NT2/D1 (cell line): ENCODE results near the gene PRKCQ.
"Not testable (repeated sequence)": the region's sequence is repeated elsewhere in the genome, so short reads cannot be mapped to it uniquely, and the experiment has no call there.

Experiments used
- DNase-seq: peaks from one replicate; pipeline ENCODE4 v3.0.0-alpha.2; 2011; ENCODE audit warnings: low read depth, low spot score
- H3K27me3 ChIP-seq: 2 replicates; pipeline ENCODE4 v1.6.0; 2011; ENCODE audit warnings: mild to moderate bottlenecking; ENCODE audit not compliant: insufficient read length, insufficient read depth
- H3K36me3 ChIP-seq: 2 replicates; pipeline ENCODE4 v1.6.1; 2011; ENCODE audit warnings: mild to moderate bottlenecking, low read length, mixed read lengths; ENCODE audit not compliant: insufficient read depth, insufficient read length
- H3K4me1 ChIP-seq: 2 replicates; pipeline ENCODE4 v1.5.1; 2011; ENCODE audit not compliant: insufficient read depth, insufficient read length
- H3K4me3 ChIP-seq: 2 replicates; pipeline ENCODE4 v1.5.1; 2011; ENCODE audit warnings: low read depth; ENCODE audit not compliant: insufficient read length
- H3K9ac ChIP-seq: 2 replicates; pipeline ENCODE4 v1.6.0; 2011; ENCODE audit warnings: low read depth; ENCODE audit not compliant: insufficient read length
- H3K9me3 ChIP-seq: 2 replicates; pipeline ENCODE4 v1.5.1; 2011; ENCODE audit warnings: mild to moderate bottlenecking, low read length; ENCODE audit not compliant: insufficient read depth
- SUZ12 ChIP-seq: IDR thresholded peaks from 2 replicates; pipeline ENCODE4 v1.6.1; 2011; ENCODE audit not compliant: insufficient read length, insufficient read depth; ENCODE audit errors: extremely low read depth
- YY1 ChIP-seq: IDR thresholded peaks from 2 replicates; pipeline ENCODE4 v1.6.1; 2011; ENCODE audit not compliant: insufficient read length, insufficient read depth
- ZNF274 ChIP-seq: IDR thresholded peaks from 2 replicates; pipeline ENCODE4 v1.6.1; 2011; ENCODE audit warnings: mild to moderate bottlenecking, low read depth, low read length

PRKCQ gene

GRCh38 chr10:6474871-6475270 lies 105.2 kb downstream of the PRKCQ start:
- H3K4me1 ChIP-seq: no peaks in the 10 kb centered on the region
- H3K27me3 ChIP-seq: no peaks in the 10 kb centered on the region
- TF ChIP-seq SUZ12: no peak
- no peak for TF ChIP-seq ZNF274
- TF ChIP-seq YY1: no peak
- H3K4me3 ChIP-seq: no peak overlapping the region
- peaks cover 2% of the 10 kb centered on the region for H3K36me3 ChIP-seq
- H3K9me3 ChIP-seq: no peaks in the 10 kb centered on the region
- DNase-seq: no peak
- H3K9ac ChIP-seq: no peak overlapping the region

GRCh38 chr10:6473901-6474370 lies 106.1 kb downstream of the PRKCQ start:
- Histone ChIP-seq H3K36me3 (peaks cover 2% of the 10 kb centered on the region), H3K9ac (no peak overlapping the region), H3K9me3 (no peaks in the 10 kb centered on the region), H3K27me3 (no peaks in the 10 kb centered on the region), H3K4me3 (no peak overlapping the region), H3K4me1 (no peaks in the 10 kb centered on the region)
- no peak for DNase-seq
- TF ChIP-seq SUZ12 (no peak), YY1 (no peak), ZNF274 (no peak)

GRCh38 chr10:6473430-6473829 lies 106.6 kb downstream of the PRKCQ start:
- Histone ChIP-seq H3K36me3 (peaks cover 2% of the 10 kb centered on the region), H3K27me3 (no peaks in the 10 kb centered on the region), H3K9ac (no peak overlapping the region), H3K4me3 (no peak overlapping the region), H3K4me1 (no peaks in the 10 kb centered on the region), H3K9me3 (no peaks in the 10 kb centered on the region)
- TF ChIP-seq ZNF274: no peak
- TF ChIP-seq SUZ12: no peak
- no peak for TF ChIP-seq YY1
- DNase-seq: no peak

- not testable (repeated sequence) for H3K4me1 ChIP-seq, H3K27me3 ChIP-seq, H3K9ac ChIP-seq, H3K4me3 ChIP-seq, H3K9me3 ChIP-seq, DNase-seq, H3K36me3 ChIP-seq
Measured at GRCh38 chr10:6472710-6473005, 107.4 kb downstream of the PRKCQ start.

GRCh38 chr10:6470894-6471618 lies 109.0 kb downstream of the PRKCQ start:
- Histone ChIP-seq H3K9ac (no peak overlapping the region), H3K4me1 (no peaks in the 10 kb centered on the region), H3K4me3 (no peak overlapping the region), H3K27me3 (no peaks in the 10 kb centered on the region), H3K9me3 (no peaks in the 10 kb centered on the region), H3K36me3 (peaks cover 2% of the 10 kb centered on the region)
- TF ChIP-seq ZNF274: no peak
- DNase-seq: no peak

- Histone ChIP-seq H3K27me3 (no peaks in the 10 kb centered on the region), H3K9ac (no peak overlapping the region), H3K4me3 (no peak overlapping the region), H3K4me1 (no peaks in the 10 kb centered on the region), H3K36me3 (peaks cover 2% of the 10 kb centered on the region), H3K9me3 (no peaks in the 10 kb centered on the region)
- no peak for TF ChIP-seq YY1
- DNase-seq: no peak
Measured at GRCh38 chr10:6469661-6470060, 110.4 kb downstream of the PRKCQ start.

- H3K27me3 ChIP-seq: no peaks in the 10 kb centered on the region
- DNase-seq: no peak
- peaks cover 6% of the 10 kb centered on the region for H3K36me3 ChIP-seq
- H3K9ac ChIP-seq: no peak overlapping the region
- H3K4me3 ChIP-seq: no peak overlapping the region
- H3K4me1 ChIP-seq: no peaks in the 10 kb centered on the region
- H3K9me3 ChIP-seq: no peaks in the 10 kb centered on the region
- TF ChIP-seq SUZ12 (no peak), ZNF274 (no peak), YY1 (no peak)
Measured at GRCh38 chr10:6465854-6466601, 114.0 kb downstream of the PRKCQ start.

- Histone ChIP-seq H3K9me3 (no peaks in the 10 kb centered on the region), H3K4me1 (no peaks in the 10 kb centered on the region), H3K9ac (no peak overlapping the region), H3K36me3 (peaks cover 4% of the 10 kb centered on the region), H3K27me3 (no peaks in the 10 kb centered on the region), H3K4me3 (no peak overlapping the region)
- DNase-seq: no peak
- TF ChIP-seq YY1 (no peak), SUZ12 (no peak), ZNF274 (no peak)
Measured at GRCh38 chr10:6465437-6465836, 114.6 kb downstream of the PRKCQ start.
